Measurements from ENCODE around the gene XYLT1. TPM values are rescaled to one million over a fixed set of nuclear protein-coding genes. Genes with fewer than 3 reads are reported as not detected.

Gene XYLT1
- total and polyA plus RNA-seq, 2 of the 8 experiments (the other 6 are each of a cell fraction or from before 2014, with no cell fraction given): 6.6 to 25.4 TPM

GRCh38 chr16:17173281-17173680, 297.5 kb downstream of the XYLT1 start:
- Histone ChIP-seq H2AK5ac (ENCODE audit: low read depth, low read length) (no peak overlapping the region), H2BK20ac (ENCODE audit: low read length) (no peak overlapping the region)

More at GRCh38 chr16:17173281-17173680, 297.5 kb downstream of the XYLT1 start:
- Histone ChIP-seq H3K4me3 (ENCODE audit: extremely low read depth in 1 of 4, insufficient read depth in 2 of 4, low read depth in 3 of 4, low read length in 4 of 4) (no peak overlapping the region), H3K9me3 (ENCODE audit: insufficient read depth in 2 of 2, low read depth in 1 of 2, low read length in 1 of 2) (no peaks in the 10 kb centered on the region), H3K36me3 (ENCODE audit: control insufficient read depth in 2 of 4, insufficient read depth in 4 of 4, low read length in 3 of 4) (no peaks in the 10 kb centered on the region), H3K79me1 (ENCODE audit: low read depth, low read length) (no peaks in the 10 kb centered on the region), H3K18ac (ENCODE audit: extremely low read depth, low read length) (no peak overlapping the region), H3K9ac (replicated peaks in 1 of 4; ENCODE audit: extremely low read depth in 1 of 4, low read depth in 3 of 4, low read length in 3 of 4) (no peak overlapping the region), H3K23me2 (ENCODE audit: low read depth, low read length) (no peaks in the 10 kb centered on the region), H3K23ac (ENCODE audit: insufficient read length) (no peak overlapping the region), H3K27me3 (replicated peaks in 1 of 4; ENCODE audit: control insufficient read depth in 3 of 4, extremely low read depth in 1 of 4, insufficient read depth in 3 of 4, low read length in 3 of 4) (no peaks in the 10 kb centered on the region), H3K4me2 (ENCODE audit: insufficient read depth in 1 of 2, low read depth in 2 of 2, low read length in 2 of 2) (no peak overlapping the region), H3K27ac (ENCODE audit: low read depth, low read length) (no peak overlapping the region), H4K20me1 (replicated peaks in 1 of 2; ENCODE audit: control insufficient read depth in 1 of 2, insufficient read depth in 2 of 2, low read length in 2 of 2) (peaks cover 0 to 2% of the 10 kb centered on the region in 2 experiments), H3K4me1 (replicated peaks in 1 of 4; ENCODE audit: control insufficient read depth in 3 of 4, insufficient read depth in 4 of 4, low read length in 3 of 4) (no peaks in the 10 kb centered on the region), H2AFZ (ENCODE audit: low read length) (no peak overlapping the region), H3K4ac (replicated peaks; ENCODE audit: insufficient read length, low read depth, low read length) (no peak overlapping the region), H4K5ac (ENCODE audit: insufficient read length, low read depth, low read length) (no peak overlapping the region), H3K79me2 (ENCODE audit: control insufficient read depth in 1 of 2, insufficient read depth in 2 of 2, low read length in 2 of 2) (no peaks in the 10 kb centered on the region), H2BK12ac (ENCODE audit: low read depth, low read length) (no peak overlapping the region), H2BK15ac (ENCODE audit: low read length) (no peak overlapping the region), H3K14ac (ENCODE audit: insufficient read length) (no peak overlapping the region), H4K8ac (ENCODE audit: extremely low read depth, insufficient read depth, low read length) (no peak overlapping the region), H2BK120ac (replicated peaks; ENCODE audit: low read depth, low read length) (no peak overlapping the region), H3K56ac (replicated peaks; ENCODE audit: insufficient read length, low read depth, low read length) (no peak overlapping the region), H2BK5ac (ENCODE audit: low read depth, low read length) (no peak overlapping the region), H4K91ac (replicated peaks; ENCODE audit: insufficient read length, low read length) (no peak overlapping the region)
- WGBS, 2 experiments (ENCODE audit: extremely low coverage in 1 of 2, insufficient coverage in 1 of 2, insufficient read length in 1 of 2, insufficient replicate concordance in 2 of 2, low coverage in 1 of 2, low lambda C conversion rate in 2 of 2, missing lambda C conversion rate in 1 of 2): 88% methylated on average over 6 of the region's 6 CpGs; no CpG with 5 or more reads in 1 of the 2 experiments
- ChIA-PET CTCF (ENCODE audit: partially characterized antibody) (interaction anchor here (1.0 to 1.7 kb wide), 4 partner anchors 14 to 21 kb away, joined by 3 to 4 read pairs (median 4); no protein-coding TSS in a partner anchor), POLR2A (ENCODE audit: partially characterized antibody) (no interaction called here)
- TF ChIP-seq JUND (IDR thresholded peaks at IDR 0.05; ENCODE audit: low read length) (no peak), EP300 (IDR thresholded peaks at IDR 0.05; ENCODE audit: borderline replicate concordance in 1 of 2, low read depth in 2 of 2, low read length in 2 of 2) (no peak)
- DNase-seq (ENCODE audit: low read depth in 1 of 2, low spot score in 2 of 2): no peak
- no peak for FAIRE-seq

All from H1 (cell line).